SKM-1 (cell line): Measurements from ENCODE around the gene GTF2A1.
A peak's percentile ranks its signal among the peaks of the same experiment; 100 is the strongest.
"Not testable (repeated sequence)": the region's sequence is repeated elsewhere in the genome, so short reads cannot be mapped to it uniquely, and the experiment has no call there.

Experiments
- DNase-seq: peaks from one replicate; lab custom pipeline; 2025; ENCODE audit not compliant: unreplicated experiment; lab: John Stamatoyannopoulos, UW

GTF2A1 gene

DNA sequence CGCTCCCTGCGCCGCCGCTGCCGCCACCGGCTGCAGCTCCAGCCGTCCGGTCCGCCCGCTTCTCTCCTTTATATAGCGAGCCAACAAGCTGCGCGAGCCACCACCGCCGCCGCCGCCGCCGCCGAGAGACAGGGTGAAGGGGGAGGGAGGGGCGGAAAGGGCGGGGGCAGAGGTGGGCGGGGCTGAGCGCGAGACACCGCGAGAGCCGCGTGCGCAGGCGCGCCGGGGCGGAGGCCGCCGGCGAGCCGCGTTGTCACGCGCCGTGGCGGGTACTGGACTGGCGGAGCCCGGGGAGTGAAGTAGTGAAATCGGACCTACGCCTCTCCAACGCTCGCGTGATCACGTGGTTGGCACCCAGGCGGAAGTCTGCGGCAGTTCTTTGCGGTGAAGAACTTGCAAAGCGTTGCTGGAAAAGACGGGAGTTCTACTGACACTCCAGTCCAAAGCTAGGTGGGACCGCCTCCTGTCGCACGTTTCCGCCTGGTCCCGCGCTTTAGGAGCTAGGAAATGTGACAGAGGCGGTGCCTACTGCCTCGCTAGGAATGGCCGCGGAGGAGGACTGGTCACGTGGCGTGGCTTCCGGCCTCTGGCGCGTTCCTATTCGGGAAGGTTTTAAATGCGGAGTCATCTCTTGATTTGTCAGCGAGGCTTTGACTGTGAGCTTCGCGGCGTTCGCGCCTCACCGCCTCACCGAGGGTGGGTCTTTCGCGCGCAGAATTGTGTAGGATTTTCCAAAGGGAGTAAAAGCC lies at the start of gene GTF2A1:
Gene GTF2A1 (minus strand): TSS at position 130 of the 749 bp plus-strand sequence. CDS start 441 bp downstream, outside the sequence.
- DNase-seq: peak; percentile 49

DNA sequence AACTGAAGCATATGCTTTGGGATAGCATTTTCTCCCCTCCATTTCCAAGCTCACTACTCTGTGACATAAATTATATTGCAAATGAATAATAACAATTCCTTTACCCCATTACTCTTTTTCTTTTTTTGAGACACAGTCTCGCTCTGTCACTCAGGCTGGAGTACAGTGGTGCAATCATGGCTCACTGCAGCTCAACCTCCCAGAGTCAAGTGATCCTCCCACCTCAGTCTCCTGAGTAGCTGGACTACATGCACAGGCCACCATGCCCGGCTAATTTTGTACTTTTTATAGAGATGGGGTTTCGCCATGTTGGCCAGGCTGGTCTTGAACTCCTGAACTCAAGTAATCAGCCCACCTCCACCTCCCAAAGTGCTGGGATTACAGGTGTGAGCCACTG lies 49.2 kb upstream of the GTF2A1 start:
- DNase-seq: no peak

DNA sequence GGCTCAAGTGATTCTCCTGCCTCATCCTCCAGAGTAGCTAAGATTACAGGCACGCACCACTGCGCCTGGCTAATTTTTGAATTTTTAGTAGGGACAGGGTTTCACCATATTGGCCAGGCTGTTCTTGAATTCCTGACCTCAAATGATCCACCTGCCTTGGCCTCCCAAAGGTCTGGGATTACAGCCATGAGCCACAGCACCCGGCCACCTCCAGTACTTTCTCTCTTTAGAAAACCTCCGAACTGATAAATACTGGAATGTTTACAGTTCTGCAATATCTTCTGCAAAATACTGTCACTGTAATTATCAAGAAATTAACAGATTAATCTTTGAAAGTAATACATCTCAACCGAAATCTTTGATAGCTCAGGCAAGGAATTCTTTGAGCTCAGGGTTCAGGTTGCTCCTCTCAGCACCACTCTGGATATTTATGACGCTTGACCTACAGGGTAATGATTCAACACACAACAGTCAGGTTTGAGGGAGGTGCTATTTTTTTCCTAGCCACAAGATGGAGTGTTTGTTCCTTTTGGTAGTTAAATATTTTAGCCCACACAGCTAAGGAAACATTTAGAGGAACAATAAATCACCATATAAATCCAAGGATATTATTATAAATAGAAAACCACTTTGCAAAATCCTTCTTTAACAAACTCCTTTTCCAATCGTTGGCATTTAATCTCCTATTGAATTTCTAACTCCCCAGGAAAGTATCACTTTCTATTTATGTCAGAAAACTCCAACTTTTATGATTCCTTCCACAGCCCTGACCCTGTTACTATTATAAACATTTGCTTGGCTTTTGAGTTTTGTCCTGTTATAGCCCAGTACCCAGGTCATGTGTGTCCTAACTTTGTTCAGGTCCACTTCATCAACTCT lies 48.6 kb upstream of the GTF2A1 start:
- DNase-seq: peak; percentile 40

DNA sequence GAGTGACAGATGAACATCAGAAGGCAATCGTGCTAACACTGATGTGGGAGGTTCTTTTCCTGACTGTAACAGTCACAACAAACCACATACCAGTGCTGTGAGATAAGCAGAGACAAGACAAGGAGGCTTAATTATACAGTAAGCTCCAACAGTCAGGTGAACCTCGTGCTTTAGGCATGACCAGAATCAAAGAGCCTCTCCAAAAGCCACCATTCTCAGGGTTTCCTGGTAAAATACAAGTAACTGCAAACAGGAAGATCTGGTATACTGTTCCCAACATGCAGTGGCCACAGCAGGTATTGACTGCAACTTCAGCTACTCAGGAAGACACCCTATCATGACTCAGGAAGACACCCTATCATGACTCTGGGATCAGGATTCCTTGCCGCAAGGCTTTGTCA lies 47.3 kb upstream of the GTF2A1 start:
- DNase-seq: no peak

DNA sequence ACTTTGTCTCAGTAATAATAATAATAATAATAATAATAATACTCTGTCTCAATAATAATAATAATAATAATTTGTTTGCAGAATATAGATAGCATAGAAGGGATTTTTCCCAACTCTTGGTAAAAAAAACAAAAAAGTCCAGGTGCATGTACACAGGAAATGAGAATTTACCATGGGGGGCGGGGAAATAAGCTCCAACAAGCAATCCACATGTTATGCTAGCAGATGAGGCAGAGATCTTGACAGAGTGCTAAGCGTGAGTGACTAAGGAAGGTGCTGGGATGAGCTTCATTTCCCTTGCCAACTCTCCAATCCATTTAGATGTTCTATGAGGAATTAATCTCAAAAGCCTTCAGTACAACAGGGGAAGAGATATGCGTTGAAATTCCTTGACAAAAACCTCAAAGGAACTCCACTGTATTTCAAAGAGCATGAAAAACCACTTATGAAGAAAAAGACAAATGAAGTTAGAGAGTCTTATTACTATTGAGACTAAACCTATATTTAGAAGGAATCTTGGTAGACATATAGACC lies 44.9 kb upstream of the GTF2A1 start:
- DNase-seq: no peak

DNA sequence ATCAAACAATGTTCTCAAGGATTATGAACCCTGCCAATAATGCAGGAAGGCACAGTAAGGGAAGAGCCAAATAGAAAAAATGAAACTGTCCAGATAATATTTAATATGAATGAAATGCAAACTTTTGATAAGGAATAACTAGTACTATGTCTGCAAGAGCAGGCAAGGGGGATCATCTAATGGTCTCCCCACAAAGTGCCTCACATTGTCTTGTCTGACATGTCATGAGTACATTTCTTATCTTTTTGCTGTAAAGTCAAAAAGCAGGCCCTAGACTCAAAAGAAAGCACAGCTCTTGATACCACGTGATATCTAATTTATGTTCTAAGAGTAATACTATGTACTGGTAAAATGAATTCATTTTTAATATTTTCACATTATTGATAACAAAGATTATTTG lies 43.9 kb upstream of the GTF2A1 start:
- DNase-seq: no peak

DNA sequence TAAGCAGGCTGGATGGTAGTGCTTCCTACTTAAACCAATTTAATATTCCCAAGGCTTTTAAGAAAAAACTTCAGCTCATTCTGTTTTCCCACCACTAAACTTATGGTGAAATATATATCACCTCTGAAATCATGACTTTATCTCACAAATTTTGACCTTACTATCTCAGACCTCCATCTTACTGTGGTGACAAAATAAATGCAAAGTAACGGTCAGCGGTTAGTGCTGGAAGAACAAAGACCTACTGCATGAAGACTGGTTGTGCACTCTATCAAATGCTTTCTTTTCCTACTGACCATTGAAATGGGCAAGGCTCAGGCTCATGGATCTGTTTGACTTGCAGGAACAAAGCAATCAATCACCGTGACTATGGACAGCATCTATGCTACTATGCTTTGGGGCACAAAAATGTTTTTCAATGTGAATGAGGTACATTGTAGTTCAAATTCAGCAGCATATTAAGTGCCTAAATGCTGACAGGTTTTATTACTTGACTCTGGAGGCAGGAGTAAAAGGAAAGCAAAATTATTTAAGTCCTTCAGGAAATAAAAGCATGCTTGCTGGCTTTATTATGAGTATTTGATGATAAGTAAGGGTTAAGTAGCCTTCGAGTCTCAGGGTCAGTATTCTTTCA lies 43.1 kb upstream of the GTF2A1 start:
- DNase-seq: no peak

DNA sequence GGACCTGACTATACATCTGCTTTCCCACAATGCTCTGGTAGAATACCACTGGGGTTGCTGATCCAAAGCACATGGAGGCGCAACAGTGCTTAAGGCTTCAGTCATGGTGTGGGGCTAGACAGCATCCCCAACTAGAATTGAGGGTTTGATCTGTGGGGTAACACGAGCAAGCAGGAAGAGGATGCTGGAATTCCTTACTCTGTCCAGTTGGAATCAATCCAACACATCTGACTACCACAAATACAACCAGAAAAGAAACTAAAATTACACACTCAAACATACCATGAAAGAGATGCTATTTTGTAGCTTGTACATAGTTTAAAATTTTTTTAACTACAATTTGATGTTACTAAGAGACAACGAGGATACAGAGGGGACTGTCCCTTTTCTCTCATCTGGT lies 40.4 kb upstream of the GTF2A1 start:
- no peak for DNase-seq

DNA sequence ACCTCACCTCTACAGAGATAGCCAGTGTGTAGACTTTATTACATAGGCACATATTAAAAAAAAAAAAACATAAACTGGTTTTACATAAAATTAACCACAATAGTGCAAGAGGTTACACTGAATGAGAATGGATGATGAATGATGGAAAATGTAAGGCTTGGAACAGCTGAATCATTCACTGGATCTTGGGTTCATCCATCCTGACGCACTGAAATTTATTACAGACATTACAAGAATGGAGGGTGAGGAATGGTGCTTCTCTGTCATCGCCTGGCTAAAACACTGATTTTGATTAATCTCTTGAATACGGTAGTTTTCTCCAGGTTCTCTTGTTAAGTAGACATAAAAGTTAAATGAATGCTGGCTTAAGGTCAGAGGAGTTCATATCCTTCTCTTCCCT lies 40.0 kb upstream of the GTF2A1 start:
- DNase-seq: no peak

DNA sequence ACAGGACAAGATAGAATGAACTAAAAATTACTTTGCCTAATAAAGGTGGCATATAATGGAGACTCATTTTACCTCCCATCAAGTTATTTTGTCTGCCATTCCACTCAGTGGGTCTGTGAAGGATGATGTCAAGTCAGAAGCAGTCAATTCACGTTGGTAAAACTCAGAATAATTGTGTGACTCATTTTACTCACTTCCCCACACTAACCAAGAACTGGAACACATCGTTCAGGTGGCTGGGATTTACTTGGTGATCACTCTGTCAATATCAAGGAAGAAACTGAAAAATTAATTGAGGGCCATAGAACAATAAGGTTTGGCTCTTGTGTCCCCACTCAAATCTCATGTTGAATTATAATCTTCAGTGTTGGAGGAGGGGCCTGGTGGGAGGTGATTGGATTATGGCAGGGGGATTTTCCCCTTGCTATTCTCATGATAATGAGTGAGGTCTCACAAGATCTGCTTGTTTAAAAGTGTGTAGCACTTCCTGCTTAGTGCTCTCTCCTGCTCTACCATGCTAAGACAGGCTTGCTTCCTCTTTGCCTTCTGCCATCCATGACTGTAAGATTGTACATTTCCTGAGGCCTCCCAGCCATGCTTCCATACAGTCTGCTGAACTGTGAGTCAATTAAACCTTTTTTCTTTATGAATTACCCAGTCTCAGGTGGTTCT lies 35.7 kb upstream of the GTF2A1 start:
- no peak for DNase-seq

DNA sequence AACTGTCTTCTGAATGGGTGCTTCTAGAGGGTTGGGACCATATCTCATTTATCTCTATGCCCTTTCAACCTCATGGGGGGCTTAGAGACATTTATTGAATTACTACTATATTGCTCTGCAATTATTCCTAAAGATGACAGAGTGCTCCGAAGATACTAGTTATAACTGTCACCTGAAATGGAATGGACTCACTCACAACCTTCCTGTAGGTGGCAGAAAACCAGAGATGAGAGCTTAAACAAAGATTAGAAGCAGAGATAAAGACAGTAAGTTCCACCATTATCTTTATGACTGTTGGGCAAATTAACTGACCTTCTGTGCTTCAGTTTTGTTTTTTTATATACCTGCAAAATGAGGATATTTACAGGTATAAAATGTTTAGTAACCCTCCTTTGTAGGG lies 31.5 kb upstream of the GTF2A1 start:
- no peak for DNase-seq

DNA sequence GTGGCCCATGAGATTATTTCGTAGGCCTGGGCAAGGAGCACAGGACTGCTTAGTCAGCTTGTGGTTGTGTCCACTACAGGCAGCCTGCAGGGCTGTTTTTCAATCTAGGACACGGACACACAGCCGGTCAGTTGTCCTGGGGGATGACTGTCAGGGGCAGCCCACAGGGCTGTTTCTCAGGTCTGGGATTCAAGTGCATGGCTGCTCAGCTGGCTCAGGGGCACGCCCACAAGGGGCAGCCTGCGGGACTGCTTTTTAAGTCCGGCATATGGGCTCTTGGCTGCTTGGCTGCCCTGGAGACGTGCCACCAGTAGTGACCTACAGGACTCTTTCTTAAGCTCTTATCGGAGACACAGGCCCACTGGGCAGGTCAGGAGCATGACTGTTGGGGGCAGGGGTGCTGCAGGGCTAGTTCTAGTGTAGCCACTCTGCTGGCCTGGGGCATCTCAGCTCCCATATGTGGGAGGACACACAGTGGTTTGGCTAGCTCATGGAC lies 26.6 kb upstream of the GTF2A1 start:
- no peak for DNase-seq

DNA sequence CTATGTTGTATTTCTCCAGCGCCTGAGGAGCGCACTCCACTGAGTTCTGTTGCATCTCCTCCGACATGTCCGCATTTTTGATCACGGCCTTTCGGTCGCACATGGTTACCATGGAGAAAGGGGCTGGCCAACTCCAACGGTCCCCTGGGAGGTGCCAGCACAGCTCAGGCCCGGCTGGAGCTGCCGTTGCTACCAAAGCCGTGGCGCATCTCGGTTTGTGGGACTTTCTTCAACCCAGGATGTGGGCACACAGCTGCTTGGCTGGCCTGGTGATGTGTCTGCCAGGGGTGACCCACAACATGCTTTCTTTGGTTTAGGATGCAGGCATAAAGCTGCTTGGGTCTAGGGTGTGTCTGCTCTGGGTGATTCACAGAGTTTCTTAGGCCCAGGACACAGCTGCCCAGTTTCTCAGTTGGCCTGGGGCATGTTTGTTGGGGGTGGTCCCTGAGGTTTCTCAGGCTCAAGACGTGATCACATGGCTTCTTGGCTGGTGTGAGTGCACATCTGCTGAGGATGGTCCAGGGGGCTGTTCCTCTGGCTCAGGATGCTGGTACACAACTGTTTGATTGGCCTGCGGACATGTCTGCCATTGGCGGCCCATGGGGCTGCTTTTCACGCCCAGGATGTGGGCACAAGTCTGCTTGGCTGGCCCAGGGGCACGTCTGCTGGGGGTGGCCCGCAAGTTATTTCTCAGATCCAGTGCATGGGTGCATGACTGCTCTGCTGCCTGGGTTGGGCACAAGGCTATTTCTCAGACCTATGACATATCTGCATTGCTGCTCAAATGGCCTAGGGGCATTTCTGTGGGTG lies 25.9 kb upstream of the GTF2A1 start:
- DNase-seq: no peak

DNA sequence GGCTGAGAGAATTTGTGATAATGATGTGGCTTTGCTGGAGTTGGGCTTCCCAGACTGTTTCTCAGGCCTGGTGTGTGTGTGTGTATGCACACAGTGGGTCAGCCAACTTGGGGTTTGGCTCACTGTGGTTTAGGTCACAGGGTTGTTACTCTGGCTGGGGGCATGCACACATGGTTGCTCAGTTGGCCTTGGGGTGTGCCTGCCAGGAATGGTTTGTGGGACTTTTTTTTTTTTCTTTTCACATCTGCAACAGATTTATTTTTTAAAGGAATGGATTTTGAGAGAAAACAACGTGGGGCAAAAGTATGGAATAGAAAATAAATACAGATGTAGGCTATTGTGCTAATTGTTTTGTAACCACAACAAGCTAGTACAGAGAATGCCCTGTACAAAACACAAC lies 25.0 kb upstream of the GTF2A1 start:
- DNase-seq: no peak

DNA sequence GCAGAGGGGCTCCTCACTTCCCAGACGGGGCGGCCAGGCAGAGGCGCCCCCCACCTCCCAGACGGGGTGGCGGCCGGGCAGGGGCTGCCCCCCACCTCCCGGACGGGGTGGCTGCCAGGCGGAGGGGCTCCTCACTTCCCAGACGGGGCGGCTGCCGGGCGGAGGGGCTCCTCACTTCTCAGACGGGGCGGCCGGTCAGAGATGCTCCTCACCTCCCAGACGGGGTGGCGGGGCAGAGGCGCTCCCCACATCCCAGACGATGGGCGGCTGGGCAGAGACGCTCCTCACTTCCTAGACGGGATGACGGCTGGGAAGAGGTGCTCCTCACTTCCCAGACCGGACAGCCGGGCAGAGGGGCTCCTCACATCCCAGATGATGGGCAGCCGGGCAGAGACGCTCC lies 23.7 kb upstream of the GTF2A1 start:
- not testable (repeated sequence) for DNase-seq

DNA sequence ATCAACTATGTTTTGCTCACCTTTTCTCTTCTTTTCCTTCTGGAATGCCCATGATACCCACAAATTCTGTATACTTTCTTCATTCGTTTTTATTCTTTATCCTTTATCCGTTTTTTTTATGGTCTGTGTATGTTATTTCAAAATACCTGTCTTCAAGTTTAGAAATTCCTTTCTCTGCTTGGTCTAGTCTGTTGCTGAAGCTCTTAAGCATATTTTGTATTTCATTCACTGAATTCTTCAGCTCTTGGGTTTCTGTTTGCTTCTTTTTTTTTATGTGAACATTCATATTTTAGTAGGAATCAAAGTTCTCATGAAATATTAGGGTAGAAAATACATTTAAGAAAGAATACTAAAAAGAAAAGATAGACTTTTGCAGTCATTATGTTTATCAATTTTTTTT lies 22.7 kb upstream of the GTF2A1 start:
- no peak for DNase-seq

DNA sequence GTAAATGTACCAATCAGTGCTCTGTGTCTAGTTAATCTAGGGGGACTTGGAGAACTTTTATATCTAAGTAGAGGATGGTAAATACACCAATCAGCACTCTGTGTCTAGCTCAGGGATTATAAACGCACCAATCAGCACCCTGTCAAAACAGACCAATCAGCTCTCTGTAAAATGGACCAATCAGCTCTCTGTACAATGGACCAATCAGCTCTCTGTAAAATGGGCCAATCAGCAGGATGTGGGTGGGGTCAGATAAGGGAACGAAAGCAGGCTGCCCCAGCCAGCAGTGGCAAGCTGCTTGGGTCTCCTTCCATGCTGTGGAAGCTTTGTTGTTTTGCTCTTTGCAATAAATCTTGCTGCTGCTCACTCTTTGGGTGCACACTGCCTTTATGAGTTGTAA lies 16.1 kb upstream of the GTF2A1 start:
- not testable (repeated sequence) for DNase-seq

DNA sequence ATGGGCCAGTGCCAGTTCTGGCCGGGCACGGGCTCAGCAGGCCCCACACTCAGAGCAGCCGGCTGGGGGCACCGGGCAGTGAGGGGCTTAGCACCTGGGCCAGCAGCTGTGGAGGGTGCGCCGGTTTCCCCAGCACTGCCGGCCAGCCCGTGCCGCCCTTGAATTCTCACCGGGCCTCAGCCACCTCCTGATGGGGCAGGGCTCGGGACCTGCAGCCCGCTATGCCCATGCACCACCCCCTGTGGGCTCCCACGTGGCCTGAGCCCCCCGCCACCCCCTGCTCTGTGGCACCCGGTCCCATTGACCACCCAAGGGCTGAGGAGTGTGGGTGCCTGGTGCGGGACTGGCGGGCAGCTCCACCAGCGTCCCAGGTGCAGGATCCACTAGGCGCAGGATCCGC lies 15.4 kb upstream of the GTF2A1 start:
- DNase-seq: no peak

DNA sequence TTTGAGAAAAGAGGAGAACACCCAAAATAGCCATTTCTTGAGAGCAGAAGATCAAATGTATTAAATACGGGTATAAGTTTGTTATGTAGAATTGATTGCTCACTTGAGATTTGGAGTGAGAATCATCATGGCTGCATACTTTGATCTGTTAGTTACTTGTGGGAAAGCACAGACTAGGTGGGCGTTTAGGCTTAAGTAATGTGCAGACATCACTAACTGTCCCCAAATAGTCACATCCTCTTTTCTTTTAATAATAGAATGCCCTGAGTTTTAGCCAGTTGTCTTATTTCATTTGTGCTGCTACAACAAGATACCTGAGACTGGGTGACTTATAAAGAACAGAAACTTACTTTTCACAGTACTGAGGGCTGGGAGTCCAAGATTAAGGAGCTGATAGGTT lies 14.3 kb upstream of the GTF2A1 start:
- DNase-seq: no peak

DNA sequence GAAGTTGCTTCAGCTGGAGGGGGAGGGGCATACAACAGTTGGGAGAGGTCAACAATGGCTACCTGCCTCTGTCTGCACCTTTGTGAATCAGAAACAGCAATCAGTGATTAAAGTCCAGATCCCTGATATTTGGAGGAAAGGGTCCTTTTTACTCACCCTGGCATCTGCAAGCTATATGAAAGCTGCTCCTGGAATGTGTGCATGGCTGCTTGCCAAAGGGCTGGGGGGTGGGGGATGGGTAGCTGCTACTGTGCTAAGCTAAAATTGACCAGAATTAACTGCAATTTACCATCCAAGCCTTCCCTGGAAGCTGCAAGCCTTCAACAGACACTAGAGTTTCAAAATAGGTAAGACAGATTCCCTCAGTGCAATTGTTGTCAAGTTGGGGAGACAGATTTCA lies 13.5 kb upstream of the GTF2A1 start:
- DNase-seq: no peak
